NB4 (cell line): ENCODE measurements around the gene TMEM94.

Experiments
- CTCF ChIP-seq: IDR thresholded peaks from one replicate; pipeline ENCODE4 v1.5.1; 2012; ENCODE audit warnings: low read depth, low read length
- MAX ChIP-seq: IDR thresholded peaks from 2 replicates; pipeline ENCODE4 v1.6.1; 2011; ENCODE audit warnings: low read depth, low read length
- MYC ChIP-seq: IDR thresholded peaks from 2 replicates; pipeline ENCODE4 v1.6.1; 2011; ENCODE audit warnings: low read depth, low read length
- POLR2A ChIP-seq: IDR thresholded peaks from 2 replicates; pipeline ENCODE4 v1.6.1; 2011; ENCODE audit warnings: mild to moderate bottlenecking; ENCODE audit not compliant: insufficient read length; ENCODE audit errors: extremely low read depth

DNA sequence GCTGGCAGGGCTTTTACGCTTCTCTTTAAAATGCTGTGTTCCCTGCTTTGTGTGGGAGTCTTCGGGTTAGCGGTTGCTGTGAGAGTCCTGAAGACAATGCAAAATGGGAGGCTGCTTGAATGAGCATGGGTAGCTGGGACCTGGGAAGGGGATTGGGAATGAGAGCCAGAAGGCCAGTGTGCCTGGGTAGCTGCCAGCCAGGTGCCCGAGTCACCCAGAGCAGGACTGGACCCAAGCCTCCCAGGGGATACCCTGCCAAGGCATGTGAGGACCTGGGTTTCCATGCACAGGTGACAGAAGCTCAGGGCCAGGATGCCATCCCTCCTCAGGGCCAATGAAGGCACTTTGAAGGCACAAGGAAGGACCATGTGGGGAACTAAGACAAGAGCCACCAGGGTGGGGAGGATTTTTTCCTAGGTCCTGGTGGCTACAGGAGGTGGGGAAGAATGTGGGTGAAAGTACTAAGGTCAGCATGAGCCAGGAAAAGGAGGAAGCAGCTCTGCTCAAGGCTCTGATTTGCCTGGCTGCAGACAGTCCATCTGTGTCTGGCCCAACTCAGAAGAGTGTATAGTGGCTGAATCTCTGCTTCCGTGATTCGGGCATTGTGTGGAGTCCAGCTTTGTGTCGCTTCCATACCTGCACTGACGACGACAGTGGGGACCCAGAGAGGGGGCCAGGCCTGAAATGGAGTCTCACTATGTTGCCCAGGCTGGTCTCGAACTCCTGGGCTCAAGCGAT is 20.5 kb downstream of the TMEM94 start:
- TF ChIP-seq POLR2A (no peak), CTCF (no peak), MAX (no peak), MYC (no peak)
